OCI-LY1 (cell line): Measurements from ENCODE around the gene ARHGEF17.

Experiments used
- H2AFZ ChIP-seq: fragments of 200-600 bp; sonication (generic), shearing (Covaris generic); 2 replicates; pipeline ENCODE4 v1.6.0; 2014; ENCODE audit warnings: antibody characterized with exemption, mild to moderate bottlenecking, low read length
- H3F3A ChIP-seq: fragments of 200-600 bp; sonication (generic), shearing (Covaris generic); 2 replicates; pipeline ENCODE4 v1.6.0; 2014; ENCODE audit warnings: mild to moderate bottlenecking, antibody characterized with exemption, low read length, moderate library complexity; ENCODE audit not compliant: insufficient read depth
- H3K27ac ChIP-seq: fragments of 200-600 bp; sonication (generic); 2 replicates; pipeline ENCODE4 v1.5.1; 2014; ENCODE audit warnings: low read length, mixed run types, mild to moderate bottlenecking, low read depth; ENCODE audit not compliant: poor library complexity, severe bottlenecking
- H3K27me3 ChIP-seq: fragments of 200-600 bp; sonication (generic); 2 replicates; pipeline ENCODE4 v1.6.0; 2014; ENCODE audit warnings: antibody characterized with exemption, mild to moderate bottlenecking, low read length, moderate library complexity; ENCODE audit not compliant: insufficient read depth
- H3K36me3 ChIP-seq: fragments of 200-600 bp; sonication (generic); 2 replicates; pipeline ENCODE4 v1.6.1; 2014; ENCODE audit warnings: mild to moderate bottlenecking, antibody characterized with exemption, low read length, moderate library complexity, mixed read lengths; ENCODE audit not compliant: insufficient read depth
- H3K4me1 ChIP-seq: fragments of 200-600 bp; sonication (generic); 2 replicates; pipeline ENCODE4 v1.5.1; 2014; ENCODE audit warnings: mild to moderate bottlenecking, low read length, moderate library complexity; ENCODE audit not compliant: insufficient read depth, severe bottlenecking
- H3K4me2 ChIP-seq: fragments of 200-600 bp; sonication (generic), shearing (Covaris generic); 2 replicates; pipeline ENCODE4 v1.6.1; 2014; ENCODE audit warnings: low read length
- H3K4me3 ChIP-seq: fragments of 200-600 bp; sonication (generic); 2 replicates; pipeline ENCODE4 v1.5.1; 2014; ENCODE audit warnings: low read length, low read depth, mild to moderate bottlenecking, mixed read lengths; ENCODE audit not compliant: poor library complexity, severe bottlenecking
- H3K79me2 ChIP-seq: fragments of 200-600 bp; shearing (Covaris generic); 2 replicates; pipeline ENCODE4 v1.6.1; 2016; ENCODE audit warnings: mixed run types, low read length, mixed read lengths; ENCODE audit not compliant: insufficient read depth
- H3K9ac ChIP-seq: fragments of 200-600 bp; sonication (generic), shearing (Covaris generic); 2 replicates; pipeline ENCODE4 v1.6.1; 2014; ENCODE audit warnings: mild to moderate bottlenecking, low read length, mixed read lengths
- H3K9me2 ChIP-seq: fragments of 200-600 bp; sonication (generic), shearing (Covaris generic); 2 replicates; pipeline ENCODE4 v1.6.1; 2014; ENCODE audit warnings: low read depth, mild to moderate bottlenecking, low read length, mixed read lengths
- H3K9me3 ChIP-seq: fragments of 200-600 bp; shearing (Covaris generic); 2 replicates; pipeline ENCODE4 v1.6.1; 2014; ENCODE audit warnings: low read length, mixed read lengths
- H4K20me1 ChIP-seq: fragments of 200-600 bp; sonication (generic), shearing (Covaris generic); 2 replicates; pipeline ENCODE4 v1.6.0; 2016; ENCODE audit warnings: mild to moderate bottlenecking, low read length; ENCODE audit not compliant: insufficient read depth
- CTCF ChIP-seq: fragments of 200-600 bp; sonication (generic), shearing (Covaris generic); IDR thresholded peaks from 2 replicates; pipeline ENCODE4 v1.5.1; 2017; ENCODE audit warnings: mild to moderate bottlenecking, antibody characterized with exemption, low read length, moderate library complexity, mixed read lengths
- EZH2 ChIP-seq: fragments of 200-600 bp; sonication (generic), shearing (Covaris generic); IDR thresholded peaks from 2 replicates; pipeline ENCODE4 v1.8.0; 2017; ENCODE audit warnings: borderline replicate concordance, mixed run types, mild to moderate bottlenecking, antibody characterized with exemption, low read length, moderate library complexity, mixed read lengths

Gene ARHGEF17

GRCh38 chr11:73291781-73292524 is 16.1 kb upstream of the ARHGEF17 start:
- Histone ChIP-seq H3K4me1 (peaks cover 4% of the 10 kb centered on the region), H3F3A (no peaks in the 10 kb centered on the region), H3K9me3 (no peaks in the 10 kb centered on the region), H2AFZ (no peak overlapping the region), H3K4me3 (no peak overlapping the region), H3K79me2 (no peaks in the 10 kb centered on the region), H3K4me2 (no peak overlapping the region), H3K9ac (no peak overlapping the region), H3K27me3 (0 out of 2 replicates have a peak, but pooled peaks cover 7% of the 10 kb centered on the region), H3K27ac (no peak overlapping the region), H4K20me1 (no peaks in the 10 kb centered on the region), H3K36me3 (no peaks in the 10 kb centered on the region), H3K9me2 (no peaks in the 10 kb centered on the region)
- TF ChIP-seq EZH2, result no peak
- TF ChIP-seq CTCF, result no peak

- no peak for TF ChIP-seq EZH2
- TF ChIP-seq CTCF, result no peak
- Histone ChIP-seq H3K4me3 (no peak overlapping the region), H3K27me3 (0 out of 2 replicates have a peak, but pooled peaks cover 7% of the 10 kb centered on the region), H3K9ac (no peak overlapping the region), H3K4me1 (peaks cover 4% of the 10 kb centered on the region), H4K20me1 (no peaks in the 10 kb centered on the region), H3K27ac (no peak overlapping the region), H3K9me2 (no peaks in the 10 kb centered on the region), H3K36me3 (no peaks in the 10 kb centered on the region), H3K9me3 (no peaks in the 10 kb centered on the region), H3K4me2 (no peak overlapping the region), H2AFZ (no peak overlapping the region), H3K79me2 (no peaks in the 10 kb centered on the region), H3F3A (no peaks in the 10 kb centered on the region)
These were observed 15.6 kb upstream of the ARHGEF17 start for GRCh38 chr11:73292525-73292894.

GRCh38 chr11:73293356-73293936 is 14.6 kb upstream of the ARHGEF17 start:
- Histone ChIP-seq H3F3A (no peaks in the 10 kb centered on the region), H3K79me2 (no peaks in the 10 kb centered on the region), H3K9me3 (no peaks in the 10 kb centered on the region), H3K36me3 (no peaks in the 10 kb centered on the region), H2AFZ (no peak overlapping the region), H3K9ac (no peak overlapping the region), H3K4me1 (peaks cover 4% of the 10 kb centered on the region), H3K27me3 (0 out of 2 replicates have a peak, but pooled peaks cover 7% of the 10 kb centered on the region), H3K4me2 (no peak overlapping the region), H3K9me2 (no peaks in the 10 kb centered on the region), H3K27ac (no peak overlapping the region), H4K20me1 (no peaks in the 10 kb centered on the region), H3K4me3 (no peak overlapping the region)
- no peak for TF ChIP-seq EZH2

DNA sequence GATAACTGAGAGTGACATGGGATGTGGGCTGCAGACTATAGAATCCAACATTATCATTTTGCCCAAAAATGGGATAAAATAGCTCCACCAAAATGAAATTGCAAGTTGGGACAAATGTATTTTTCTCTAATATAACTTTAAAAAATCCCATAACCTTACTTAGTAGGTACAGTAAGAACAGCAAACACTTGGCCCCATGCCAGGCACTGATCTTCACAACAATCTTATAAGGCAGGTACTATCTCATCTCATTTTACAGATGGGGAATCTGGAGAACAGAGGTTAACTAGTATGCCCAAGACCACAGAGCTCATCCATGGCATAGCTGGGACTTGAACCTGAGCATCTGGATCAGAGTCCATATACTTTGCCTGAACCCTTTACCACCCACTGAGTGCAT is 13.5 kb upstream of the ARHGEF17 start:
- no peak overlapping the region for H2AFZ ChIP-seq
- H3F3A ChIP-seq, result no peaks in the 10 kb centered on the region
- H4K20me1 ChIP-seq, result no peaks in the 10 kb centered on the region
- no peak overlapping the region for H3K27ac ChIP-seq
- no peak overlapping the region for H3K4me2 ChIP-seq
- no peak overlapping the region for H3K9ac ChIP-seq
- H3K4me3 ChIP-seq, result no peak overlapping the region
- no peaks in the 10 kb centered on the region for H3K9me3 ChIP-seq
- H3K36me3 ChIP-seq, result no peaks in the 10 kb centered on the region
- no peaks in the 10 kb centered on the region for H3K79me2 ChIP-seq
- no peaks in the 10 kb centered on the region for H3K9me2 ChIP-seq
- no peak for TF ChIP-seq CTCF
- TF ChIP-seq EZH2, result no peak
- H3K27me3 ChIP-seq, result 0 out of 2 replicates have a peak, but pooled peaks cover 7% of the 10 kb centered on the region
- H3K4me1 ChIP-seq, result no peaks in the 10 kb centered on the region
